ENCODE data around the gene SGIP1. TPM values are rescaled to one million over a fixed set of nuclear protein-coding genes. Genes with fewer than 3 reads are reported as not detected.
"Not testable (repeated sequence)": the region's sequence is repeated elsewhere in the genome, so short reads cannot be mapped to it uniquely, and the experiment has no call there.

SGIP1 gene
- total RNA-seq, 1 donor from 2014 or later, result 6.9 TPM

- no peak for TF ChIP-seq CTCF (conservative IDR thresholded peaks at IDR 0.05; ENCODE audit: low read depth, low read length)
- H3K4me3 ChIP-seq (ENCODE audit: low read depth, low read length), result no peak overlapping the region
Observed at GRCh38 chr1:66773227-66773626, 239.3 kb downstream of the SGIP1 start.

GRCh38 chr1:66774438-66774837 lies 240.5 kb downstream of the SGIP1 start:
- no peak overlapping the region for H3K4me3 ChIP-seq (ENCODE audit: low read depth, low read length)
- no peak for TF ChIP-seq CTCF (conservative IDR thresholded peaks at IDR 0.05; ENCODE audit: low read depth, low read length)
- no peak for DNase-seq (ENCODE audit: low read depth)

More at GRCh38 chr1:66773227-66773626, 239.3 kb downstream of the SGIP1 start:
- DNase-seq (ENCODE audit: low read depth), result no peak

GRCh38 chr1:66775646-66776045 lies 241.7 kb downstream of the SGIP1 start:
- H3K4me3 ChIP-seq (ENCODE audit: low read depth, low read length), result no peak overlapping the region
- TF ChIP-seq CTCF (conservative IDR thresholded peaks at IDR 0.05; ENCODE audit: low read depth, low read length), result no peak
- DNase-seq (ENCODE audit: low read depth), result no peak

DNA sequence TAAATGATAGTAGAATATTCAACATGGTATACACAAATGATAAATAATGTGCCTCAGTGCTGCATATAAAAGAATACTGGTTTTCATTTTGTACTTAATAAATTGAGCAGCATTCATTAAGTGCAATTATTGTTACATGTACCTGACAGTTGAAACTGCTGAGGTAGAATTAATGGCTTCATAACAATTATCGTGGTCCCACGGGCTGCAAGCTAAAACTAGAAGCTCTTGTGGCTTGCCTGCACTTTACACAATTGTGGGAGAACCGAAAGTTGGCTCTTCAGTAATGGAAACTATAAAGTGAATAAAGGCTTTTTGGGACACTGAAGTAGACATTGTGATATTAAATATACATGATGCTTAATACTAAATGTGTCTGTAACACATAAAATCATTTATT lies 243.9 kb downstream of the SGIP1 start:
- TF ChIP-seq CTCF (conservative IDR thresholded peaks at IDR 0.05; ENCODE audit: low read depth, low read length), result no peak
- DNase-seq (ENCODE audit: low read depth), result no peak
- no peak overlapping the region for H3K4me3 ChIP-seq (ENCODE audit: low read depth, low read length)

DNA sequence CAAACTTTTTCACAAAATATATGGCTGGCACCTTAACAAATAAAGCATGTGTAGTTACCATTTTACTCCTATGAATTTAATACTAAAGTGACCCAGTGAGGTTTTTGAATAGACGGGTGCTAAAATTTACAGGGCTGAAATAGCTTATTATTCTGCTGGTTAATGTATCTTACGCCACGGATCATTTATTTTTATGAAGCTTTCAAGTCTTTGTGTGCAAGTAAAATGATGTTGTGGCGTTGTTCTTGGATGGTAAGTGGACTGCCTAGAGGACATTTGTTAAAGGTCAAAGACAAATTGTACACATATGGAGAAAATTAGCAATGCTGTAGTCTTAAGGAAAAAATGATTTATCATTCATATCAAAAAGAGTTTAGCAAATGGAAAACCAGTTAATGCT lies 244.3 kb downstream of the SGIP1 start:
- no peak for TF ChIP-seq CTCF (conservative IDR thresholded peaks at IDR 0.05; ENCODE audit: low read depth, low read length)
- H3K4me3 ChIP-seq (ENCODE audit: low read depth, low read length), result no peak overlapping the region
- no peak for DNase-seq (ENCODE audit: low read depth)

DNA sequence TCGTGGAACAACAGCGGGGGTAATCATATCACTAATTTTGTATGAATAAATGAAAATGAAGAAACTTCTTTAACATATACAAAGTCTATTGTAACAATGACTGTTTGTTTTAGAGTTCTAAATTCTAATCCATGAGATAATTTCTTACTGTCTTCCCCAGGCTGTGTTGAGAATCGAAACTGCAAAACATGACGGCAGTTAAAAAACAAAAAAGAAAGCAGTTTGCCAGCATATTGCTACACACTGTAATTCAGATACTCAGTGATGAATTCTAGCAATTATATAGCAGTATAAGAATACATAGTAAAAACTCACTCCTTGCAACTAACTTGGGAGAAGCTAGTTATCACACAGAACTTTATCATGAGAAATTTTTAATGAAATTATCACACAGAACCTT lies 245.0 kb downstream of the SGIP1 start:
- no peak for TF ChIP-seq CTCF (conservative IDR thresholded peaks at IDR 0.05; ENCODE audit: low read depth, low read length)
- no peak overlapping the region for H3K4me3 ChIP-seq (ENCODE audit: low read depth, low read length)
- no peak for DNase-seq (ENCODE audit: low read depth)

DNA sequence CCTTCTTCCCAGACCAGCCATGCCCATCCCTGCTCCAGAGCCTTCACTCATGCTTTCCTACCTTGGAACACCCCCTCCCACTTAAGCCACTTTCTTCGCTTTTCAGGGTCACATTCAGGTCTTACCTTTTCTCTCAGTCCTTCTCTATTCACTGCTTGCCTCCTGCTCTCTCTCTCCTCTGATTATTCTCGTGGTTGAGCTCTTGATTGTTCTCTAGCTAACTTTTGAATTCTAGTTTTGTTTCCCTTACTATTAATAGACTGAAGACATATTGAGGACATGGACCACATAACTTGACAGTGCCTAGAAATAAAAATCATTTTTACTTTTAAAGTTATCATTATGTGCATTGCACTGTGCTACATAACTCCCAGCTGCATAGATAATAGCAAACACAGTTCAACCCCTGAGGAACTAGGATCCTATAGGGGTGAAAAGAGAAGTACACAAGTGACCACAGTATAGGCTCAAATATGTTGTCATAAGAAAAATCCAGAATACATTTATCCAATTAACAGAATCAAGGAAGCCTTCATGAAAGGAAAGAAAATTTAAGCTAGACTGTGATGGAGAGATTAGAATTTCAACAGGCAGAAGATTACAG lies 245.6 kb downstream of the SGIP1 start:
- no peak for DNase-seq (ENCODE audit: low read depth)
- TF ChIP-seq CTCF (conservative IDR thresholded peaks at IDR 0.05; ENCODE audit: low read depth, low read length), result no peak

DNA sequence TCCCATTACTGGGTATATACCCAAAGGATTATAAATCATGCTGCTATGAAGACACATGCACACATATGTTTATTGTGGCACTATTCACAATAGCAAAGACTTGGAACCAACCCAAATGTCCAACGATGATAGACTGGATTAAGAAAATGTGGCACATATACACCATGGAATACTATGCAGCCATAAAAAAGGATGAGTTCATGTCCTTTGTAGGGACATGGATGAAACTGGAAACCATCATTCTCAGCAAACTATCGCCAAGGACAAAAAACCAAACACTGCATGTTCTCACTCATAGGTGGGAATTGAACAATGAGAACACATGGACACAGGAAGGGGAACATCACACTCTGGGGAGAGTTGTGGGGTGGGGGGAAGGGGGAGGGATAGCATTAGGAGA lies 251.8 kb downstream of the SGIP1 start:
- not testable (repeated sequence) for DNase-seq (ENCODE audit: low read depth); H3K4me3 ChIP-seq (ENCODE audit: low read depth, low read length)

More for the DNA sequence above, 245.6 kb downstream of the SGIP1 start:
- H3K4me3 ChIP-seq (ENCODE audit: low read depth, low read length), result no peak overlapping the region
